SK-N-SH (cell line): ENCODE results near the gene VASH2.
"Not testable (repeated sequence)": the region's sequence is repeated elsewhere in the genome, so short reads cannot be mapped to it uniquely, and the experiment has no call there.

Source experiments
- EP300 ChIP-seq, 2 experiments: IDR thresholded peaks; 2 replicates each; pipeline versions ENCODE4 v1.4.0 to v1.6.1; 2012; ENCODE audit warnings: borderline replicate concordance in 1 of 2, low read depth in 1 of 2, low read length in 1 of 2
- FOXM1 ChIP-seq: IDR thresholded peaks from 2 replicates; pipeline ENCODE4 v1.4.0; 2012; ENCODE audit warnings: low read depth, mild to moderate bottlenecking
- MEF2A ChIP-seq: IDR thresholded peaks from 2 replicates; pipeline ENCODE4 v1.4.0; 2012; ENCODE audit warnings: low read depth, borderline replicate concordance
- MXI1 ChIP-seq: IDR thresholded peaks from 2 replicates; pipeline ENCODE4 v1.6.1; 2012; ENCODE audit warnings: mild to moderate bottlenecking, low read depth, low read length, improper control_type of control experiment
- NFIC ChIP-seq: IDR thresholded peaks from 2 replicates; pipeline ENCODE4 v1.4.0; 2012; ENCODE audit warnings: borderline replicate concordance
- NRF1 ChIP-seq: IDR thresholded peaks from 2 replicates; pipeline ENCODE4 v1.6.1; 2012; ENCODE audit warnings: low read depth, mild to moderate bottlenecking, low read length
- RAD21 ChIP-seq: IDR thresholded peaks from 2 replicates; pipeline ENCODE4 v1.6.1; 2012; ENCODE audit warnings: mild to moderate bottlenecking, low read length
- TEAD4 ChIP-seq: IDR thresholded peaks from 2 replicates; pipeline ENCODE4 v1.4.0; 2012; ENCODE audit warnings: mild to moderate bottlenecking, borderline replicate concordance; ENCODE audit not compliant: insufficient read depth
- YY1 ChIP-seq: IDR thresholded peaks from 2 replicates; pipeline ENCODE4 v1.4.0; 2012; ENCODE audit warnings: low read depth, mild to moderate bottlenecking
- TF ChIP-seq, protein P1 (sequence below): fragments of 200-600 bp; sonication (generic); IDR thresholded peaks from 2 replicates; pipeline ENCODE4 v1.6.1; 2017; ENCODE audit warnings: antibody characterized with exemption, mild to moderate bottlenecking, moderate library complexity
- TF ChIP-seq, protein P2 (sequence below): fragments of 150-350 bp; IDR thresholded peaks from 2 replicates; pipeline ENCODE4 v1.6.1; 2016; ENCODE audit warnings: mild to moderate bottlenecking, low read depth, low read length
- TF ChIP-seq, protein P3 (sequence below): IDR thresholded peaks from 2 replicates; pipeline ENCODE4 v1.4.0; 2012; ENCODE audit warnings: low read depth
- TF ChIP-seq, protein P4 (sequence below): IDR thresholded peaks from 2 replicates; pipeline ENCODE4 v1.4.0; 2012; ENCODE audit warnings: low read depth, borderline replicate concordance
- TF ChIP-seq, protein P5 (sequence below): IDR thresholded peaks from 2 replicates; pipeline ENCODE4 v1.6.1; 2012; ENCODE audit warnings: mild to moderate bottlenecking, low read depth, low read length, moderate library complexity

DNA sequence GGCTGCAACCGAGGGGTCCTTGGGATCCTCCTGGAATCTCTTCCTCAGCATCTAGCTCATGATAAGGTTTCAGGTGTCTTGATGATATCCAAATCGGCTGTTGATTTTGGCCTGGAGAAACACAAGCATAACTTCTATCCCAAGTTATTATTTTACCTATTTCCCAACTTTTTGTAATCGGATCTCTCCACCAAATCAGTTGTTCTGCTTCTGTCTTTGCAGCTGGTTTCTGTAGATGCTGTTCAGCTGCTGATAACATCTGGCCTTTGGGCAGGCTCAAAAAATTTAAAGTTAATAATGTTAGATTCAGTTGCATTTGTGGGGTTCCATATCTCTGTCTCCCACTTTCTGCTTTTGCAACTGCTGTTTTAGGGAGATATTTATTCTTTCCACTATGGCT lies 76.7 kb downstream of the VASH2 start:
- TF ChIP-seq, protein P1, sequence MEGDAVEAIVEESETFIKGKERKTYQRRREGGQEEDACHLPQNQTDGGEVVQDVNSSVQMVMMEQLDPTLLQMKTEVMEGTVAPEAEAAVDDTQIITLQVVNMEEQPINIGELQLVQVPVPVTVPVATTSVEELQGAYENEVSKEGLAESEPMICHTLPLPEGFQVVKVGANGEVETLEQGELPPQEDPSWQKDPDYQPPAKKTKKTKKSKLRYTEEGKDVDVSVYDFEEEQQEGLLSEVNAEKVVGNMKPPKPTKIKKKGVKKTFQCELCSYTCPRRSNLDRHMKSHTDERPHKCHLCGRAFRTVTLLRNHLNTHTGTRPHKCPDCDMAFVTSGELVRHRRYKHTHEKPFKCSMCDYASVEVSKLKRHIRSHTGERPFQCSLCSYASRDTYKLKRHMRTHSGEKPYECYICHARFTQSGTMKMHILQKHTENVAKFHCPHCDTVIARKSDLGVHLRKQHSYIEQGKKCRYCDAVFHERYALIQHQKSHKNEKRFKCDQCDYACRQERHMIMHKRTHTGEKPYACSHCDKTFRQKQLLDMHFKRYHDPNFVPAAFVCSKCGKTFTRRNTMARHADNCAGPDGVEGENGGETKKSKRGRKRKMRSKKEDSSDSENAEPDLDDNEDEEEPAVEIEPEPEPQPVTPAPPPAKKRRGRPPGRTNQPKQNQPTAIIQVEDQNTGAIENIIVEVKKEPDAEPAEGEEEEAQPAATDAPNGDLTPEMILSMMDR: not testable (repeated sequence)
- TF ChIP-seq, protein P2, sequence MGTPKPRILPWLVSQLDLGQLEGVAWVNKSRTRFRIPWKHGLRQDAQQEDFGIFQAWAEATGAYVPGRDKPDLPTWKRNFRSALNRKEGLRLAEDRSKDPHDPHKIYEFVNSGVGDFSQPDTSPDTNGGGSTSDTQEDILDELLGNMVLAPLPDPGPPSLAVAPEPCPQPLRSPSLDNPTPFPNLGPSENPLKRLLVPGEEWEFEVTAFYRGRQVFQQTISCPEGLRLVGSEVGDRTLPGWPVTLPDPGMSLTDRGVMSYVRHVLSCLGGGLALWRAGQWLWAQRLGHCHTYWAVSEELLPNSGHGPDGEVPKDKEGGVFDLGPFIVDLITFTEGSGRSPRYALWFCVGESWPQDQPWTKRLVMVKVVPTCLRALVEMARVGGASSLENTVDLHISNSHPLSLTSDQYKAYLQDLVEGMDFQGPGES: not testable (repeated sequence)
- not testable (repeated sequence) for TF ChIP-seq EP300 (IDR thresholded peaks at IDR 0.05; ENCODE audit: borderline replicate concordance in 1 of 2, low read depth in 1 of 2, low read length in 1 of 2); TEAD4; MEF2A; RAD21; NRF1; NFIC; FOXM1; MXI1; YY1
- TF ChIP-seq, protein P3, sequence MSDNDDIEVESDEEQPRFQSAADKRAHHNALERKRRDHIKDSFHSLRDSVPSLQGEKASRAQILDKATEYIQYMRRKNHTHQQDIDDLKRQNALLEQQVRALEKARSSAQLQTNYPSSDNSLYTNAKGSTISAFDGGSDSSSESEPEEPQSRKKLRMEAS: not testable (repeated sequence)
- TF ChIP-seq, protein P4, sequence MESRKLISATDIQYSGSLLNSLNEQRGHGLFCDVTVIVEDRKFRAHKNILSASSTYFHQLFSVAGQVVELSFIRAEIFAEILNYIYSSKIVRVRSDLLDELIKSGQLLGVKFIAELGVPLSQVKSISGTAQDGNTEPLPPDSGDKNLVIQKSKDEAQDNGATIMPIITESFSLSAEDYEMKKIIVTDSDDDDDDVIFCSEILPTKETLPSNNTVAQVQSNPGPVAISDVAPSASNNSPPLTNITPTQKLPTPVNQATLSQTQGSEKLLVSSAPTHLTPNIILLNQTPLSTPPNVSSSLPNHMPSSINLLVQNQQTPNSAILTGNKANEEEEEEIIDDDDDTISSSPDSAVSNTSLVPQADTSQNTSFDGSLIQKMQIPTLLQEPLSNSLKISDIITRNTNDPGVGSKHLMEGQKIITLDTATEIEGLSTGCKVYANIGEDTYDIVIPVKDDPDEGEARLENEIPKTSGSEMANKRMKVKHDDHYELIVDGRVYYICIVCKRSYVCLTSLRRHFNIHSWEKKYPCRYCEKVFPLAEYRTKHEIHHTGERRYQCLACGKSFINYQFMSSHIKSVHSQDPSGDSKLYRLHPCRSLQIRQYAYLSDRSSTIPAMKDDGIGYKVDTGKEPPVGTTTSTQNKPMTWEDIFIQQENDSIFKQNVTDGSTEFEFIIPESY: not testable (repeated sequence)
- TF ChIP-seq, protein P5, sequence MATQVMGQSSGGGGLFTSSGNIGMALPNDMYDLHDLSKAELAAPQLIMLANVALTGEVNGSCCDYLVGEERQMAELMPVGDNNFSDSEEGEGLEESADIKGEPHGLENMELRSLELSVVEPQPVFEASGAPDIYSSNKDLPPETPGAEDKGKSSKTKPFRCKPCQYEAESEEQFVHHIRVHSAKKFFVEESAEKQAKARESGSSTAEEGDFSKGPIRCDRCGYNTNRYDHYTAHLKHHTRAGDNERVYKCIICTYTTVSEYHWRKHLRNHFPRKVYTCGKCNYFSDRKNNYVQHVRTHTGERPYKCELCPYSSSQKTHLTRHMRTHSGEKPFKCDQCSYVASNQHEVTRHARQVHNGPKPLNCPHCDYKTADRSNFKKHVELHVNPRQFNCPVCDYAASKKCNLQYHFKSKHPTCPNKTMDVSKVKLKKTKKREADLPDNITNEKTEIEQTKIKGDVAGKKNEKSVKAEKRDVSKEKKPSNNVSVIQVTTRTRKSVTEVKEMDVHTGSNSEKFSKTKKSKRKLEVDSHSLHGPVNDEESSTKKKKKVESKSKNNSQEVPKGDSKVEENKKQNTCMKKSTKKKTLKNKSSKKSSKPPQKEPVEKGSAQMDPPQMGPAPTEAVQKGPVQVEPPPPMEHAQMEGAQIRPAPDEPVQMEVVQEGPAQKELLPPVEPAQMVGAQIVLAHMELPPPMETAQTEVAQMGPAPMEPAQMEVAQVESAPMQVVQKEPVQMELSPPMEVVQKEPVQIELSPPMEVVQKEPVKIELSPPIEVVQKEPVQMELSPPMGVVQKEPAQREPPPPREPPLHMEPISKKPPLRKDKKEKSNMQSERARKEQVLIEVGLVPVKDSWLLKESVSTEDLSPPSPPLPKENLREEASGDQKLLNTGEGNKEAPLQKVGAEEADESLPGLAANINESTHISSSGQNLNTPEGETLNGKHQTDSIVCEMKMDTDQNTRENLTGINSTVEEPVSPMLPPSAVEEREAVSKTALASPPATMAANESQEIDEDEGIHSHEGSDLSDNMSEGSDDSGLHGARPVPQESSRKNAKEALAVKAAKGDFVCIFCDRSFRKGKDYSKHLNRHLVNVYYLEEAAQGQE: not testable (repeated sequence)
